GM19452 (cell line): ENCODE results near the gene ST8SIA6.
"Not testable (repeated sequence)": the region's sequence is repeated elsewhere in the genome, so short reads cannot be mapped to it uniquely, and the experiment has no call there.

Source experiments
- ATAC-seq: cut with Tn5 transposase; IDR thresholded peaks from one replicate; pipeline ENCODE4 v1.9.1; 2021; ENCODE audit not compliant: unreplicated experiment

Gene ST8SIA6

GRCh38 chr10:17454161-17455014 is at the start of gene ST8SIA6:
Gene ST8SIA6, minus strand, starts transcription at chr10:17454595. Its CDS starts 340 bp downstream, at chr10:17454255.
- peak; percentile 55 for ATAC-seq

- ATAC-seq, result no peak
Observed at GRCh38 chr10:17503795-17504194, 49.4 kb upstream of the ST8SIA6 start.

- ATAC-seq, result no peak
Observed at GRCh38 chr10:17502814-17503213, 48.4 kb upstream of the ST8SIA6 start.

- not testable (repeated sequence) for ATAC-seq
Observed at GRCh38 chr10:17499014-17499413, 44.6 kb upstream of the ST8SIA6 start.

- ATAC-seq, result no peak
Observed at GRCh38 chr10:17497446-17498030, 43.1 kb upstream of the ST8SIA6 start.

GRCh38 chr10:17494626-17495260 is 40.3 kb upstream of the ST8SIA6 start:
- ATAC-seq, result no peak

GRCh38 chr10:17488848-17489247 is 34.5 kb upstream of the ST8SIA6 start:
- ATAC-seq, result no peak

- no peak for ATAC-seq
Observed at GRCh38 chr10:17483079-17483478, 28.7 kb upstream of the ST8SIA6 start.

- no peak for ATAC-seq
Observed at GRCh38 chr10:17479822-17480221, 25.4 kb upstream of the ST8SIA6 start.

GRCh38 chr10:17479015-17479615 is 24.7 kb upstream of the ST8SIA6 start:
- ATAC-seq, result no peak

- peak; percentile 74 for ATAC-seq
Observed at GRCh38 chr10:17476073-17476472, 21.7 kb upstream of the ST8SIA6 start.

- ATAC-seq, result no peak
Observed at GRCh38 chr10:17475661-17476060, 21.3 kb upstream of the ST8SIA6 start.

- ATAC-seq, result no peak
Observed at GRCh38 chr10:17474595-17475323, 20.4 kb upstream of the ST8SIA6 start.

GRCh38 chr10:17473228-17473950 is 19.0 kb upstream of the ST8SIA6 start:
- no peak for ATAC-seq

GRCh38 chr10:17472481-17473227 is 18.3 kb upstream of the ST8SIA6 start:
- no peak for ATAC-seq

- no peak for ATAC-seq
Observed at GRCh38 chr10:17470246-17470645, 15.9 kb upstream of the ST8SIA6 start.

- ATAC-seq, result no peak
Observed at GRCh38 chr10:17465328-17466125, 11.1 kb upstream of the ST8SIA6 start.

GRCh38 chr10:17464545-17464944 is 10.2 kb upstream of the ST8SIA6 start:
- ATAC-seq, result no peak

- ATAC-seq, result no peak
Observed at GRCh38 chr10:17460756-17461155, 6.4 kb upstream of the ST8SIA6 start.
